ENCODE data around the gene DDRGK1. TPM values are rescaled to one million over a fixed set of nuclear protein-coding genes. Genes with fewer than 3 reads are reported as not detected.

Gene DDRGK1
- total and polyA plus RNA-seq, 2 of the 4 experiments (the other 2 are of a cell fraction) = 12.2 to 29.6 TPM

GRCh38 chr20:3172933-3173609 is 31.4 kb downstream of the DDRGK1 start, which contains the start of gene LZTS3:
Gene LZTS3, minus strand, starts transcription at chr20:3173549. Its CDS starts 6,386 bp downstream, at chr20:3167163.
- H3K4me1 ChIP-seq (ENCODE audit: control insufficient read depth, insufficient read depth, low read length) = no peaks in the 10 kb centered on the region; the same call in 1 of the 2 replicates
- no peaks in the 10 kb centered on the region for H3K36me3 ChIP-seq (ENCODE audit: control insufficient read depth, insufficient read depth, low read length)
- H3K14ac ChIP-seq (replicated peaks; ENCODE audit: low read depth, low read length) = peak within 1 kb of the TSS; percentile 83
- H2AFZ ChIP-seq (replicated peaks; ENCODE audit: low read length, poor library complexity) = peak within 1 kb of the TSS; percentile 99
- peak; percentile 70 for ATAC-seq (ENCODE audit: low read depth)
- H3K18ac ChIP-seq (ENCODE audit: low read depth, low read length) = peak within 1 kb of the TSS; percentile 43
- H4K8ac ChIP-seq (ENCODE audit: low read depth in 2 of 2, low read length in 2 of 2) = peak within 1 kb of the TSS; percentile 56 to 68
- peak within 1 kb of the TSS; percentile 80; the same call in 1 of the 2 replicates for H4K91ac ChIP-seq (ENCODE audit: insufficient read depth, low read depth, low read length)
- peak within 1 kb of the TSS; percentile 43 for H3K27ac ChIP-seq (ENCODE audit: insufficient read depth, low read length)
- WGBS, 2 experiments (ENCODE audit: extremely low coverage in 2 of 2, insufficient read length in 1 of 2) = 0% methylated on average over 24 of the region's 62 CpGs; no CpG with 5 or more reads in 1 of the 2 experiments
- no peaks in the 10 kb centered on the region for H3K9me1 ChIP-seq (ENCODE audit: insufficient read depth, low read length)
- intact Hi-C loops (cut with micrococcal nuclease) = no loop called here
- H3K4me3 ChIP-seq (ENCODE audit: insufficient read depth, low read depth, low read length) = peak within 1 kb of the TSS; percentile 91
- dilution Hi-C loops (cut with HindIII; ENCODE audit: low sequenced_read_pairs, unreplicated experiment) = no loop called here
- no peaks in the 10 kb centered on the region for H3K9me3 ChIP-seq (ENCODE audit: control insufficient read depth, insufficient read depth, low read length)
- H3K4me2 ChIP-seq (ENCODE audit: low read depth, low read length) = peak within 1 kb of the TSS; percentile 90
- H4K5ac ChIP-seq (ENCODE audit: low read depth, low read length) = peak within 1 kb of the TSS; percentile 52; the same call in 1 of the 2 replicates
- peak within 1 kb of the TSS; percentile 15; the same call in 1 of the 2 replicates for H2AK5ac ChIP-seq (ENCODE audit: low read depth, low read length)
- H3K56ac ChIP-seq (ENCODE audit: extremely low read depth, insufficient read depth, low read length) = peak within 1 kb of the TSS; percentile 7; the same call in 1 of the 2 replicates
- H3K27me3 ChIP-seq (ENCODE audit: control insufficient read depth, insufficient read depth, low read length) = peaks cover 28% of the 10 kb centered on the region
- peak within 1 kb of the TSS; percentile 75 for H3K9ac ChIP-seq (ENCODE audit: low read depth, low read length)
- TF ChIP-seq MAZ (IDR thresholded peaks at IDR 0.05; ENCODE audit: borderline replicate concordance, low read depth, low read length) = peak; percentile 45; the same call in 1 of the 2 replicates
- TF ChIP-seq NFE2L2 (IDR thresholded peaks at IDR 0.05; ENCODE audit: low read depth, low read length) = no peak
- TF ChIP-seq CEBPB (IDR thresholded peaks at IDR 0.05; ENCODE audit: low read depth, low read length) = no peak
- TF ChIP-seq MXI1 (IDR thresholded peaks at IDR 0.05; ENCODE audit: borderline replicate concordance, low read depth, low read length) = peak; percentile 57; the same call in 1 of the 2 replicates
- peak; percentile 27; the same call in 1 of the 2 replicates for TF ChIP-seq POLR2A (IDR thresholded peaks at IDR 0.05; ENCODE audit: low read depth, low read length)
- TF ChIP-seq FOS (IDR thresholded peaks at IDR 0.05; ENCODE audit: low read depth, low read length) = 0 out of 2 replicates have a peak, but pooled peaks have one; percentile 10
- H2BK120ac ChIP-seq (ENCODE audit: low read depth, low read length) = no peak within 1 kb of the TSS; the same call in 1 of the 2 replicates
- no peaks in the 10 kb centered on the region for H4K20me1 ChIP-seq (ENCODE audit: insufficient read depth, low read length)
- no peak within 1 kb of the TSS; the same call in 2 of the 3 replicates for H2BK15ac ChIP-seq (ENCODE audit: low read depth, low read length)
- H3K79me1 ChIP-seq (ENCODE audit: low read depth in 1 of 2, low read length in 2 of 2) = peaks cover 0 to 8% of the 10 kb centered on the region in 2 experiments; a peak in 2 of 4 replicates
- peak; percentile 63 for DNase-seq
- ChIA-PET POLR2A (ENCODE audit: unreplicated experiment) (no interaction called here), CTCF (interaction anchor here (0.5 kb wide), 1 partner anchor 120 kb away, joined by 3 read pairs; no protein-coding TSS in a partner anchor)
- peak within 1 kb of the TSS; percentile 37 for H2BK5ac ChIP-seq (ENCODE audit: low read depth, low read length, poor library complexity, severe bottlenecking)
- H3K23ac ChIP-seq (ENCODE audit: low read depth, low read length) = peak within 1 kb of the TSS; percentile 96
- in situ Hi-C loops (cut with MboI; ENCODE audit: low sequenced_read_pairs) = no loop called here
- peak within 1 kb of the TSS; percentile 80 for H3K4ac ChIP-seq (ENCODE audit: low read depth, low read length)
- H2AK9ac ChIP-seq (replicated peaks; ENCODE audit: low read depth, low read length, poor library complexity) = peak within 1 kb of the TSS; percentile 97
- no TSS peak for BruUV-seq (replicated peaks)
- no peak within 1 kb of the TSS for H2BK20ac ChIP-seq (ENCODE audit: low read depth, low read length)

Measured in IMR-90 (cell line).